HG03196 (cell line): ENCODE measurements around the gene LGSN.
"Not testable (repeated sequence)": the region's sequence is repeated elsewhere in the genome, so short reads cannot be mapped to it uniquely, and the experiment has no call there.

Source experiments
- ATAC-seq: cut with Tn5 transposase; IDR thresholded peaks from one replicate; pipeline ENCODE4 v1.9.1; 2021; ENCODE audit not compliant: unreplicated experiment

Gene LGSN

GRCh38 chr6:63319939-63320338 is at the start of gene LGSN:
LGSN (minus strand) TSS chr6:63319983; CDS start chr6:63319943, 40 bp downstream.
- no peak for ATAC-seq

GRCh38 chr6:63368347-63368746 is 48.6 kb upstream of the LGSN start:
- ATAC-seq = no peak

GRCh38 chr6:63362500-63363120 is 42.8 kb upstream of the LGSN start:
- ATAC-seq = not testable (repeated sequence)

- not testable (repeated sequence) for ATAC-seq
Measured at GRCh38 chr6:63357384-63357783, 37.6 kb upstream of the LGSN start.

GRCh38 chr6:63355632-63356031 is 35.8 kb upstream of the LGSN start:
- ATAC-seq = no peak

GRCh38 chr6:63353286-63353630 is 33.5 kb upstream of the LGSN start:
- no peak for ATAC-seq

GRCh38 chr6:63352544-63353285 is 32.9 kb upstream of the LGSN start:
- peak; percentile 87 for ATAC-seq

- peak; percentile 42 for ATAC-seq
Measured at GRCh38 chr6:63352069-63352543, 32.3 kb upstream of the LGSN start.

GRCh38 chr6:63349401-63349800 is 29.6 kb upstream of the LGSN start:
- no peak for ATAC-seq

GRCh38 chr6:63348836-63349235 is 29.1 kb upstream of the LGSN start:
- ATAC-seq = no peak

- no peak for ATAC-seq
Measured at GRCh38 chr6:63347599-63347998, 27.8 kb upstream of the LGSN start.

- no peak for ATAC-seq
Measured at GRCh38 chr6:63346217-63346835, 26.5 kb upstream of the LGSN start.

- no peak for ATAC-seq
Measured at GRCh38 chr6:63340351-63340750, 20.6 kb upstream of the LGSN start.

- ATAC-seq = not testable (repeated sequence)
Measured at GRCh38 chr6:63334652-63335051, 14.9 kb upstream of the LGSN start.

- ATAC-seq = no peak
Measured at GRCh38 chr6:63333440-63333839, 13.7 kb upstream of the LGSN start.

GRCh38 chr6:63326630-63327029 is 6.8 kb upstream of the LGSN start:
- not testable (repeated sequence) for ATAC-seq

- ATAC-seq = no peak
Measured at GRCh38 chr6:63322981-63323380, 3.2 kb upstream of the LGSN start.

- ATAC-seq = no peak
Measured at GRCh38 chr6:63321821-63322220, 2.0 kb upstream of the LGSN start.

GRCh38 chr6:63317641-63318040 is 2.1 kb downstream of the LGSN start:
- no peak for ATAC-seq

- no peak for ATAC-seq
Measured at GRCh38 chr6:63316113-63316512, 3.7 kb downstream of the LGSN start.

- ATAC-seq = no peak
Measured at GRCh38 chr6:63313111-63313510, 6.7 kb downstream of the LGSN start.

GRCh38 chr6:63307581-63308246 is 12.1 kb downstream of the LGSN start:
- ATAC-seq = peak; percentile 85
